ENCODE measurements around the gene DAAM1. TPM values are rescaled to one million over a fixed set of nuclear protein-coding genes. Genes with fewer than 3 reads are reported as not detected.
A peak's percentile ranks its signal among the peaks of the same experiment; 100 is the strongest.

DAAM1 gene
- polyA plus RNA-seq, 6 donors from 2014 or later, result 5.0 to 13.6 (median 10.2) TPM

DNA sequence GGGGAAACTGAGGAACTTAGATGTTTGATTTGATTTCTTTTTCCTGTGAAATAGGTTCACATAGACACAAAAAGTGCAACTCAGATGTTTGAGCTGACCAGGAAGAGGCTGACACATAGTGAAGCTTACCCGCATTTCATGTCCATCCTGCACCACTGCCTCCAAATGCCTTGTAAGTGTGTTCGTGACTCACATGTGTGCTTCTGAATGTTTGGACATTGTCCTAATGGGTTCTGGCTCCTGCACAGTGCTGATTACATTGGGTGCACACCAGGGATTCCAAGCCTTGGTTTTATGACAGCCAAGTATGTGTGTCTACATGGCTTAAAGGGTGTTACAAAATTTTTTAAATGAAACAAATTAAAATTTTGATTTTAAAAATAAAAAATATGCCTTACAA lies 137.4 kb downstream of the DAAM1 start:
- Mint-ChIP-seq H3K9me3 (no peaks in the 10 kb centered on the region), H3K27ac (peak overlapping the region in 1 of 6 donors; percentile 63), H3K4me1 (peaks cover 3 to 7% (median 4%) of the 10 kb centered on the region in 3 donors), H3K4me3 (no peak overlapping the region), H3K36me3 (peaks cover 7 to 26% of the 10 kb centered on the region in 2 donors), H3K27me3 (no peaks in the 10 kb centered on the region)
- DNase-seq, result no peak
- no peak for ATAC-seq (ENCODE audit: low read depth in 2 of 2)

GRCh38 chr14:59328454-59328853 lies 140.0 kb downstream of the DAAM1 start:
- peaks cover 24 to 44% of the 10 kb centered on the region in 2 donors for H3K36me3 Mint-ChIP-seq
- H3K27me3 Mint-ChIP-seq, result no peaks in the 10 kb centered on the region
- H3K27ac Mint-ChIP-seq, result peak overlapping the region in 1 of 6 donors; percentile 16
- ATAC-seq (ENCODE audit: low read depth in 2 of 2), result no peak
- H3K9me3 Mint-ChIP-seq, result no peaks in the 10 kb centered on the region
- DNase-seq, result no peak
- H3K4me1 Mint-ChIP-seq, result no peaks in the 10 kb centered on the region
- H3K4me3 Mint-ChIP-seq, result no peak overlapping the region

DNA sequence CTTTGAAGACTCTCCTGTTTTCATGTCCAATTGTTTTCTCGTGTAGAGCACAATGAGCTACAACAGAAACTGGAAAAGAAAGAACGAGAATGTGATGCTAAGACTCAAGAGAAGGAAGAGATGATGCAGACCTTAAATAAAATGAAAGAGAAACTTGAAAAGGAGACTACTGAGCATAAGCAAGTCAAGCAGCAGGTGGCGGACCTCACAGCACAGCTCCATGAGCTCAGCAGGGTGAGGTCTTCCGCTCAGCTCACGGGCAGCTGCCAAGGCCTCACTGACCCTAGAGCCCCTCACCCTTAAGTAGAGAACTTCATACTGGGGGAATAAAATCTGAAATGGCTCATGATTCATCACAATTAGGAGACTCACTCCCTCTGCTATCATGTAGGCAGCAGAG lies 142.0 kb downstream of the DAAM1 start:
- DNase-seq (no peak), ATAC-seq (ENCODE audit: low read depth in 2 of 2) (peak; percentile 37 to 54)
- Mint-ChIP-seq H3K36me3 (peaks cover 30 to 46% of the 10 kb centered on the region in 2 donors), H3K27me3 (no peaks in the 10 kb centered on the region), H3K4me3 (peak overlapping the region in 2 of 8 donors; percentile 69 to 74), H3K9me3 (no peaks in the 10 kb centered on the region), H3K27ac (peak overlapping the region in 1 of 6 donors; percentile 7), H3K4me1 (no peaks in the 10 kb centered on the region)

- ATAC-seq (ENCODE audit: low read depth in 2 of 2) (no peak), DNase-seq (no peak)
- Mint-ChIP-seq H3K4me1 (no peaks in the 10 kb centered on the region), H3K27me3 (no peaks in the 10 kb centered on the region), H3K9me3 (no peaks in the 10 kb centered on the region), H3K4me3 (no peak overlapping the region), H3K36me3 (peaks cover 35 to 45% of the 10 kb centered on the region in 2 donors), H3K27ac (no peak overlapping the region)
Observed at GRCh38 chr14:59331217-59331616, 142.8 kb downstream of the DAAM1 start.

DNA sequence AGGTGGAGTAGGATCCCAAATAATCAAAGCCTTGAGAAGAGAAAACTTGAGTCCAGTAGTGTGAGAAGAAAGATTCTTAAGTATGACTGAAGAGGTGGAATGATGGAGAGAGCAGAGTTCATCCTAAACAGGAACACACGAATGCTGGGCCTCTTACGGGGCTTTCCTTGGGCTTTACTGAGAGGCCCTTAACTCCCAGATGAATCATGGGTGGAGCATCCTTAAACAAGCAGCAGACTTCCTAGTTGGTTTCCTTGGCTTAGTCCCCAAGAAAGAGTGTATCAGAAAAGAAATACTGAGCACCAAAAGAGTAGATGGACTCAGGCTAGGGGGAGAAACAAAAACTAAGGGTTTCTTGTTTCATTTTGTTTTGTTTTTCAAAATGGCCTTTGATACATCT lies 144.3 kb downstream of the DAAM1 start:
- Mint-ChIP-seq H3K27me3 (no peaks in the 10 kb centered on the region), H3K27ac (no peak overlapping the region), H3K36me3 (peaks cover 35 to 37% of the 10 kb centered on the region in 2 donors), H3K4me3 (no peak overlapping the region), H3K4me1 (no peaks in the 10 kb centered on the region), H3K9me3 (no peaks in the 10 kb centered on the region)
- DNase-seq (no peak), ATAC-seq (ENCODE audit: low read depth in 2 of 2) (no peak)

- Mint-ChIP-seq H3K9me3 (no peaks in the 10 kb centered on the region), H3K27ac (no peak overlapping the region), H3K4me1 (no peaks in the 10 kb centered on the region), H3K27me3 (no peaks in the 10 kb centered on the region), H3K4me3 (no peak overlapping the region), H3K36me3 (peaks cover 35 to 37% of the 10 kb centered on the region in 2 donors)
- no peak for ATAC-seq (ENCODE audit: low read depth in 2 of 2)
- DNase-seq, result no peak
Observed at GRCh38 chr14:59333235-59333634, 144.8 kb downstream of the DAAM1 start.

- Mint-ChIP-seq H3K9me3 (no peaks in the 10 kb centered on the region), H3K27ac (no peak overlapping the region), H3K27me3 (no peaks in the 10 kb centered on the region)
Observed at GRCh38 chr14:59333668-59334067, 145.2 kb downstream of the DAAM1 start.

DNA sequence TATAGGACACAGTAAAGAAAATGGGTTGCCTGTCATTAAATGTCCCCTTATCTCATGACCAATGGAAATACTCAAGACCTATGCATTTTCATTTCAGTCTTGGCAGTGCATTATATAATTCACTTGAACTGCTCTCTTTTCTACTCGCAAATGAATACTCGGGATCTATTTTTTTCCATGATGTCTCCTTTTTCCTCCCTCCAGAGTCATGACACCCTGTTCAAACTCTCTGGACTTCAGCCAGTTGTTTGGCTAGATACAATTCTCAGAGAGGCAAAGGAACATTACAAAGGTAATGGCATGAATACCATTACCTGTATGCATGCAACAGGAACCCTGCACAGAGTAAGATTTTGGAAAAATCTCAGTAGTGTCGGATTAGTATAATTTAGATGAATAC lies 145.8 kb downstream of the DAAM1 start:
- ATAC-seq (ENCODE audit: low read depth in 2 of 2) (no peak), DNase-seq (no peak)
- Mint-ChIP-seq H3K4me1 (no peaks in the 10 kb centered on the region), H3K4me3 (no peak overlapping the region), H3K27me3 (no peaks in the 10 kb centered on the region), H3K9me3 (no peaks in the 10 kb centered on the region), H3K27ac (no peak overlapping the region), H3K36me3 (peaks cover 33 to 35% of the 10 kb centered on the region in 2 donors)

More at GRCh38 chr14:59333668-59334067, 145.2 kb downstream of the DAAM1 start:
- H3K4me3 Mint-ChIP-seq, result no peak overlapping the region
- peaks cover 35 to 37% of the 10 kb centered on the region in 2 donors for H3K36me3 Mint-ChIP-seq
- DNase-seq, result no peak
- ATAC-seq (ENCODE audit: low read depth in 2 of 2), result no peak
- H3K4me1 Mint-ChIP-seq, result no peaks in the 10 kb centered on the region

DNA sequence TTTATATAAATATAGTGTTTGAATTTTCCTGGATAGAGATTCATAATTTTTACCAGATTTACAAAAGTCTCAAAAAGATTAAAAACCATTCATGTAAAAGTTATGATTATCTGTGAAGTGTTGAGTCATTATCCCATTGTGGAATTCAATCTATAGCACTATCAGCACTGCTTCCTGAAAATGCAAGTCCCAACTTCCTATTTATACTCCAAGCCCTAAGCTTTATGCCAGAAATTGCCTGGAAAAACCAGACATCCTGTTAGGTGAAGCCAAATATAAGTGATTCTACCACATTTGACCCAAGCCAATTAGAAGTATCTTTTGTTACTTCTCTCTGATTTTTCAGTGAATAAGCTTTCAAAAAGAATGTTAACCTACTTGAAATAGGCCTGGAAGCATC lies 147.6 kb downstream of the DAAM1 start:
- Mint-ChIP-seq H3K4me1 (no peaks in the 10 kb centered on the region), H3K27ac (no peak overlapping the region), H3K9me3 (no peaks in the 10 kb centered on the region), H3K27me3 (no peaks in the 10 kb centered on the region), H3K36me3 (peaks cover 35% of the 10 kb centered on the region in 2 donors), H3K4me3 (no peak overlapping the region)
- DNase-seq (no peak), ATAC-seq (ENCODE audit: low read depth in 2 of 2) (no peak)

GRCh38 chr14:59336706-59337105 lies 148.2 kb downstream of the DAAM1 start:
- Mint-ChIP-seq H3K4me3 (no peak overlapping the region), H3K36me3 (peaks cover 32 to 35% of the 10 kb centered on the region in 2 donors), H3K9me3 (no peaks in the 10 kb centered on the region), H3K27ac (no peak overlapping the region), H3K27me3 (no peaks in the 10 kb centered on the region), H3K4me1 (no peaks in the 10 kb centered on the region)
- ATAC-seq (ENCODE audit: low read depth in 2 of 2) (no peak), DNase-seq (no peak)

- Mint-ChIP-seq H3K4me3 (no peak overlapping the region), H3K27ac (no peak overlapping the region), H3K36me3 (peaks cover 28 to 32% of the 10 kb centered on the region in 2 donors), H3K27me3 (no peaks in the 10 kb centered on the region), H3K9me3 (no peaks in the 10 kb centered on the region), H3K4me1 (no peaks in the 10 kb centered on the region)
- DNase-seq (no peak), ATAC-seq (ENCODE audit: low read depth in 2 of 2) (no peak)
Observed at GRCh38 chr14:59337141-59337611, 148.7 kb downstream of the DAAM1 start.

DNA sequence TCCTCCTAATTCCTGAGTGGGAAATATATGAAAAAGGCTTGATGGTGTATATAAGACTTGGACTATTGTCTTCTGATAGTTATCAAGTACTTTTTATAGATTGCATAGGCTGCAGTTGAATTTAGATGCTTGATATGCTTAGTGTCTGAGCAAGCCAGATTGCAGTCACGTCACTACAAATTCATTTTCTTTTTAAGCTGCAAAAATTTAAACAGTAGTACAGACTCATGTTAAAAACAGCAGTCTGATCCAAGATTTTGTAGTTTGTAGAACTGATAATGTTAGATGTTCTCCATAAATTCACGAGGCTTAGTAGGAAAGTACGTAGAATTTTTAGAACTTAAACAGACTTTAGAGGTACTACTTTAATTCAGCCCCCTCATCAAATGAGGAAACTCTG lies 150.3 kb downstream of the DAAM1 start:
- DNase-seq (no peak), ATAC-seq (ENCODE audit: low read depth in 2 of 2) (no peak)
- Mint-ChIP-seq H3K4me1 (no peaks in the 10 kb centered on the region), H3K36me3 (peaks cover 12 to 19% of the 10 kb centered on the region in 2 donors), H3K9me3 (no peaks in the 10 kb centered on the region), H3K27me3 (no peaks in the 10 kb centered on the region), H3K27ac (no peak overlapping the region), H3K4me3 (no peak overlapping the region)

DNA sequence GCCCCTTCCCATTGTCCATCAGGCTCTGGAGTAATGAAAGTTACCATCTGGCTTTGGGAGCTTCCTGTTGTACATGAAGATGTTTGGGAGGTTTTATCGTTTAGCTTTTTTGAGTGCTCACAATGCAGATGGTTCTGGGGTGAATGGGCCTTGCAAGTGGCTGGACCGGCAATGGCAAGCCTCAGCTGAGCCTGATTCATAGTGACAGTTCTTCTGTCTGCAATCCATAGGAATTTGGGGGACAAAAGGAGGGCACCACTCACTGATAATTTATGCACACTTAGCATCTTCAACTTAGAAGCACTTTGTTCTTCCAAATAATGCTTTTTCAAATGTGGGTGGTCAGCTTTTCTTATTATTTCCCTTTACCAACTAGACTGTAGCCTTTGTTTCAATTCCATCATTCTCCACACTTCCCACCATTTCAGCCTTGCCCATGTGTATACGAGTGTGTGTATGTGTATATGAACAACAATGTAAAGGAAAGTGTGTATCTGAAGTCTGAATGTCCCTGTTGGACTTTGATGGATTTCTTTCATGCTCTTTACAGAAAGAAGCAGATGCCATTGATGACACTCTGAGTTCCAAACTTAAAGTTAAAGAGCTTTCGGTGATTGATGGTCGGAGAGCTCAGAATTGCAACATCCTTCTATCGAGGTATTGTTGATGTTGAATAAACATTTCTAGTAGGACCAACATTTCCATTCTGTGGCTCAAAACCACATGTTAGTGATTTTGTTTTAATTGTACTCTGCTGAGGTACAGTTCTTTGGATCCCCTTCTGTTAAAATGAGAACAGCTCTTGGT lies 151.3 kb downstream of the DAAM1 start:
- no peaks in the 10 kb centered on the region for H3K4me1 Mint-ChIP-seq
- H3K27me3 Mint-ChIP-seq, result no peaks in the 10 kb centered on the region
- H3K9me3 Mint-ChIP-seq, result no peaks in the 10 kb centered on the region
- H3K36me3 Mint-ChIP-seq, result peaks cover 12 to 19% of the 10 kb centered on the region in 2 donors
- no peak for ATAC-seq (ENCODE audit: low read depth in 2 of 2)
- no peak overlapping the region for H3K27ac Mint-ChIP-seq
- DNase-seq, result no peak
- no peak overlapping the region for H3K4me3 Mint-ChIP-seq

DNA sequence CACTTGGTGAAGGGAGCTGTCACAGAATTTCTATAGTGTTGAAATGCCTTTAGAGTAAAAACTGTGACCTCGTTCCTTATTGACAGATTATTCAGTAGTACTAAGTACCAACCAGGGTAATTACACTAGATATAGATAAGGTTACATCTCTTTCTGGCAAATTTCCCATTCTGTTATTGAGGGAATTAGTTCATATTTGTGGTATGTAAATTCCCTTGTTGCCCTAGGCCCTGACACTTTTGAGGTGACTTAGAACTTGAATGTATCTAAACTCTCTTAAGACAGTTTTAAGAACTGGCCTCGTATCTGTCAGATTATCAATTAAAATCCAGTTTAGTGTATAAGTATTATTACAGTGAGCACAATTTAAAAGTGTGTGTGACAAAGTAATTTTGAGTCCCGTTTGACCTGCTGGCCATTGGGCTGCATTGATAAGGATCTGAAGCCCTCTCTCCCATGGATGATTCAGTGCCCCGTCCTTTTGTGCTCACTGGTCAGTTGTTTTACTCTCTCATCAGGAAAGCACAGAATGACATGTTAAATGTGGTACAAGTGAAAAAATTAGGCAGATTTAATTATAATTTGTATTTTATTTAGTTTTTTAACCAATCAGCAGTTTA lies 153.5 kb downstream of the DAAM1 start:
- Mint-ChIP-seq H3K27ac (no peak overlapping the region), H3K27me3 (no peaks in the 10 kb centered on the region), H3K4me1 (no peaks in the 10 kb centered on the region), H3K4me3 (no peak overlapping the region), H3K9me3 (no peaks in the 10 kb centered on the region), H3K36me3 (peaks cover 9 to 12% of the 10 kb centered on the region in 2 donors)
- no peak for ATAC-seq (ENCODE audit: low read depth in 2 of 2)
- no peak for DNase-seq

Measured in naive B cell (primary cell).